Measurements from ENCODE around the gene CRYBA2. TPM values are rescaled to one million over a fixed set of nuclear protein-coding genes. Genes with fewer than 3 reads are reported as not detected.

The CRYBA2 gene, protein sequence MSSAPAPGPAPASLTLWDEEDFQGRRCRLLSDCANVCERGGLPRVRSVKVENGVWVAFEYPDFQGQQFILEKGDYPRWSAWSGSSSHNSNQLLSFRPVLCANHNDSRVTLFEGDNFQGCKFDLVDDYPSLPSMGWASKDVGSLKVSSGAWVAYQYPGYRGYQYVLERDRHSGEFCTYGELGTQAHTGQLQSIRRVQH
- total RNA-seq, result not detected in 2 replicates

GRCh38 chr2:218993345-218994315 is at the start of gene CRYBA2:
Gene CRYBA2 (minus strand): TSS chr2:218993422. CDS start chr2:218993176, 246 bp downstream.

DNA sequence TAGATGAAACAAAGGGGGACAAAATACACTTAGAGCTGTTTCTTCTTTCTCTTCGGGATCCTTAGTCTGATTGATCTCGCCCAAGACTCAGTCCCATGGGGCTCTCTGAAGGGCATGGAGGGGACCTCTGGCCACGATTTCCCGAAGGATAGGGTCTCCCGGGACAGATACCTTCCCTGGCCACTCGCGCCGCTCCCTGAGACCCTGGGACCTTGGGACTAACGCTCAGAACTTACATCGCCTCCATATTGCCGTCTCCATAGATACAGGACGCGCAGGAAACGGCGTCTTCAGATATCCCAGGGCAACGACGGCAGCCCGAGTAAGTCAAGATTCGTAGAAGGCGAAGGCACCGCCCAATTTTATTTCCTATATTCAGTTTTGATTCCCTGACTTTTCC is 48.0 kb upstream of the CRYBA2 start, which contains the start of gene CFAP65:
Gene CFAP65 (minus strand): TSS at position 265 of the 400 bp plus-strand sequence. CDS start 2,468 bp downstream, outside the sequence.

GRCh38 chr2:218985021-218985324 is 8.2 kb downstream of the CRYBA2 start, which contains the start of gene FEV:
Gene FEV (minus strand): TSS chr2:218985184. CDS start chr2:218985075, 109 bp downstream.

GRCh38 chr2:218959141-218959731 is 34.0 kb downstream of the CRYBA2 start, which contains the start of gene CDK5R2:
Gene CDK5R2 (plus strand): TSS chr2:218959666. CDS start chr2:218959821, 155 bp downstream.

Other genes starting within 250 kb of the CRYBA2 start
- 0.42 and 2.7 TPM in 2 replicates for gene CYP27A1, start 211.3 kb downstream of the CRYBA2 start, total RNA-seq
- gene PRKAG3, start 161.6 kb downstream of the CRYBA2 start, total RNA-seq, result not detected in 2 replicates
- gene WNT6, start 133.6 kb downstream of the CRYBA2 start, total RNA-seq, result 0.16 TPM in 1 of 2 replicates, not detected in the other
- 1.1 and 4.2 TPM in 2 replicates for gene WNT10A, start 112.6 kb downstream of the CRYBA2 start, total RNA-seq
- gene CDK5R2, start 33.8 kb downstream of the CRYBA2 start, total RNA-seq, result 0.55 TPM in 1 of 2 replicates, not detected in the other
- not detected in 2 replicates for gene FEV, start 8.2 kb downstream of the CRYBA2 start, total RNA-seq
- not detected in 2 replicates for gene CFAP65, start 48.1 kb upstream of the CRYBA2 start, total RNA-seq
- not detected in 2 replicates for gene IHH, start 67.5 kb upstream of the CRYBA2 start, total RNA-seq
- gene NHEJ1, start 167.4 kb upstream of the CRYBA2 start, total RNA-seq, result 7.3 and 12.3 TPM in 2 replicates
- gene SLC23A3, start 176.6 kb upstream of the CRYBA2 start, total RNA-seq, result 0.11 and 0.39 TPM in 2 replicates
- gene CNPPD1, start 183.5 kb upstream of the CRYBA2 start, total RNA-seq, result 40.1 and 43.7 TPM in 2 replicates
- gene RETREG2, start 184.9 kb upstream of the CRYBA2 start, total RNA-seq, result 44.2 and 46.0 TPM in 2 replicates
- gene ZFAND2B, start 213.4 kb upstream of the CRYBA2 start, total RNA-seq, result 38.2 and 42.1 TPM in 2 replicates
- 9.5 and 15.1 TPM in 2 replicates for gene ABCB6, start 225.5 kb upstream of the CRYBA2 start, total RNA-seq
- 36.9 and 40.2 TPM in 2 replicates for gene ATG9A, start 236.2 kb upstream of the CRYBA2 start, total RNA-seq
- gene ANKZF1, start 236.4 kb upstream of the CRYBA2 start, total RNA-seq, result 23.5 and 27.4 TPM in 2 replicates

All from hair follicular keratinocyte (primary cell).